ENCODE measurements around the gene BCAR1.

DNA sequence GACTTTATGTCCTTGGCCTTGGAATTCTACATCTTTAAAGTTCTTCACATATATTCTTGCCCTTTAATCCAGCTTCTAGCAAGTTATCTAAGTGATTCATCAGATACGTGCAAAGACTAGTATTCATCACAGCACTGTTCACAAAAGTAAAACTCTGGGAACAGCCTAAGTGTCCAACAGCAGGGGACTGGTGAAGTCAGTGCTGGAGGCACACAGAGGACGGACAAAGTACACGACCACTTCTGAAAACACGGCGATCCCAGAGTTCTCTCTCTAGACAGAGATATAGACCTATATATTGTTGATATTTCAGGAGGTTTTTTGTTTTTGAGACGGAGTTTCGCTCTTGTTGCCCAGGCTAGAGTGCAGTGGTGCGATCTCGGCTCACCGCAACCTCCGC, 19.9 kb downstream of the BCAR1 start:
- no peak for TF ChIP-seq POLR2AphosphoS5 (IDR thresholded peaks at IDR 0.05; ENCODE audit: low read depth, low read length)
- TF ChIP-seq SPI1 (IDR thresholded peaks at IDR 0.05; ENCODE audit: low read depth, low read length): no peak
- TF ChIP-seq POLR2A (IDR thresholded peaks at IDR 0.05; ENCODE audit: low read depth, low read length): no peak
- no peak for TF ChIP-seq POU2F2 (IDR thresholded peaks at IDR 0.05; ENCODE audit: low read depth, low read length)
- TF ChIP-seq TAF1 (IDR thresholded peaks at IDR 0.05; ENCODE audit: low read depth, low read length): no peak
